Common myeloid progenitor, CD34-positive (primary cell): ENCODE results near the gene SLC6A7.

Experiments
- CTCF ChIA-PET: fragments of 350-600 bp; sonication (Branson Sonifier 250); formaldehyde crosslinking; loops from one replicate; lab custom pipeline; 2021; ENCODE audit warnings: antibody characterized with exemption; lab: Charles Lee
- POLR2A ChIA-PET: fragments of 350-600 bp; sonication (Branson Sonifier 250); formaldehyde crosslinking; loops from one replicate; lab custom pipeline; 2021; ENCODE audit warnings: antibody characterized with exemption; lab: Charles Lee
- DNase-seq, 3 donors: peaks; one replicate each; pipeline versions ENCODE4 v3.0.0 to v3.0.0-alpha.2; 2013
- H3K27ac ChIP-seq, 2 experiments: 1 replicate in 1 of 2; 2 replicates in 1 of 2; pipeline ENCODE4 v1.7.0; 2013; ENCODE audit warnings: inconsistent platforms in 2 of 2, low read length in 2 of 2, mild to moderate bottlenecking in 2 of 2, low read depth in 1 of 2, moderate library complexity in 1 of 2; ENCODE audit not compliant: severe bottlenecking in 2 of 2, insufficient read depth in 1 of 2, poor library complexity in 1 of 2
- H3K27me3 ChIP-seq, 5 experiments: replicated peaks in 2 of 5; 1 replicate in 3 of 5; 2 replicates in 2 of 5; pipeline versions ENCODE4 v1.6.1 to v1.7.0; 2013; ENCODE audit warnings: low read length in 4 of 5, mild to moderate bottlenecking in 2 of 5, moderate library complexity in 2 of 5, inconsistent platforms in 1 of 5; ENCODE audit not compliant: insufficient read depth in 5 of 5, control insufficient read depth in 4 of 5
- H3K36me3 ChIP-seq, 4 experiments: 1 replicate in 2 of 4; 2 replicates in 2 of 4; pipeline versions ENCODE4 v1.6.1 to v1.7.0; 2013; ENCODE audit warnings: low read length in 3 of 4, control low read depth in 1 of 4, mild to moderate bottlenecking in 1 of 4; ENCODE audit not compliant: control insufficient read depth in 4 of 4, insufficient read depth in 4 of 4
- H3K4me1 ChIP-seq, 4 experiments: 1 replicate in 3 of 4; 2 replicates in 1 of 4; pipeline versions ENCODE4 v1.6.1 to v1.7.1; 2013; ENCODE audit warnings: low read length in 3 of 4, mild to moderate bottlenecking in 3 of 4, control low read depth in 1 of 4, inconsistent platforms in 1 of 4, moderate library complexity in 1 of 4; ENCODE audit not compliant: control insufficient read depth in 4 of 4, insufficient read depth in 4 of 4; ENCODE audit errors: control extremely low read depth in 1 of 4
- H3K4me3 ChIP-seq, 7 experiments: 1 replicate in 4 of 7; 2 replicates in 3 of 7; pipeline versions ENCODE4 v1.5.1 to v1.7.0; 2013; ENCODE audit warnings: mild to moderate bottlenecking in 7 of 7, low read length in 6 of 7, moderate library complexity in 6 of 7, inconsistent platforms in 2 of 7, low read depth in 2 of 7, control low read depth in 1 of 7; ENCODE audit not compliant: insufficient read depth in 4 of 7, control insufficient read depth in 1 of 7; ENCODE audit errors: extremely low read depth in 1 of 7
- H3K9me3 ChIP-seq, 5 experiments: 1 replicate in 4 of 5; 2 replicates in 1 of 5; pipeline versions ENCODE4 v1.6.1 to v1.7.1; 2013; ENCODE audit warnings: low read length in 4 of 5, mild to moderate bottlenecking in 2 of 5, inconsistent platforms in 1 of 5, low read depth in 1 of 5, moderate library complexity in 1 of 5; ENCODE audit not compliant: control insufficient read depth in 4 of 5, insufficient read depth in 2 of 5; ENCODE audit errors: control extremely low read depth in 1 of 5
- WGBS: methylation state at CpG from one replicate; pipeline ENCODE4 v1.1.5; 2013; ENCODE audit not compliant: insufficient coverage; 5-methylcytosine and 5-hydroxymethylcytosine counted together

Gene SLC6A7

GRCh38 chr5:150149618-150150017, 40.2 kb upstream of the SLC6A7 start:
- DNase-seq = no peak
- Histone ChIP-seq H3K27me3 (no peaks in the 10 kb centered on the region), H3K4me1 (peaks cover 0 to 27% (median 6%) of the 10 kb centered on the region in 4 experiments), H3K27ac (no peak overlapping the region), H3K36me3 (no peaks in the 10 kb centered on the region), H3K9me3 (no peaks in the 10 kb centered on the region), H3K4me3 (no peak overlapping the region)
- ChIA-PET POLR2A (interaction anchor here (1.5 kb wide), 1 partner anchor 69 kb away, joined by 3 read pairs; no protein-coding TSS in a partner anchor), CTCF (interaction anchor here (0.8 to 2.1 kb wide), 5 partner anchors 9 to 49 kb away, joined by 3 to 10 read pairs (median 4); no protein-coding TSS in a partner anchor)

- H3K4me3 ChIP-seq = no peak overlapping the region
- CTCF ChIA-PET = interaction anchor here (1.2 to 2.7 kb wide), 6 partner anchors 13 to 197 kb away, joined by 3 to 10 read pairs (median 5); no protein-coding TSS in a partner anchor
These were observed 37.0 kb upstream of the SLC6A7 start for GRCh38 chr5:150152636-150153462.

GRCh38 chr5:150153483-150153882, 36.4 kb upstream of the SLC6A7 start:
- H3K36me3 ChIP-seq = no peaks in the 10 kb centered on the region
- CTCF ChIA-PET = interaction anchor here (1.0 to 2.7 kb wide), 8 partner anchors 12 to 197 kb away, joined by 3 to 10 read pairs (median 4); no protein-coding TSS in a partner anchor
- no peak overlapping the region for H3K27ac ChIP-seq
- no peak overlapping the region for H3K4me3 ChIP-seq
- H3K4me1 ChIP-seq = peaks cover 0 to 28% (median 10%) of the 10 kb centered on the region in 4 experiments
- 92% methylated on average over 2 of the region's 2 CpGs for WGBS
- no peaks in the 10 kb centered on the region for H3K9me3 ChIP-seq
- H3K27me3 ChIP-seq = no peaks in the 10 kb centered on the region
- no peak for DNase-seq
- POLR2A ChIA-PET = interaction anchor here (0.5 kb wide), 1 partner anchor 444 kb away, joined by 3 read pairs; no protein-coding TSS in a partner anchor

More at GRCh38 chr5:150152636-150153462, 37.0 kb upstream of the SLC6A7 start:
- no peak for DNase-seq
- Histone ChIP-seq H3K27me3 (no peaks in the 10 kb centered on the region), H3K9me3 (no peaks in the 10 kb centered on the region), H3K36me3 (no peaks in the 10 kb centered on the region), H3K4me1 (peaks cover 0 to 28% (median 10%) of the 10 kb centered on the region in 4 experiments), H3K27ac (no peak overlapping the region)
- WGBS = 96% methylated on average over 12 of the region's 12 CpGs
- POLR2A ChIA-PET = no interaction called here

- CTCF ChIA-PET = interaction anchor here (0.9 to 2.7 kb wide), 9 partner anchors 13 to 108 kb away, joined by 3 to 10 read pairs (median 3); no protein-coding TSS in a partner anchor
- Histone ChIP-seq H3K9me3 (no peaks in the 10 kb centered on the region), H3K27me3 (peaks cover 0 to 2% (median 0%) of the 10 kb centered on the region in 5 experiments), H3K27ac (no peak overlapping the region), H3K4me3 (no peak overlapping the region), H3K36me3 (no peaks in the 10 kb centered on the region), H3K4me1 (peaks cover 0 to 30% (median 10%) of the 10 kb centered on the region in 4 experiments)
- POLR2A ChIA-PET = interaction anchor here (0.5 kb wide), 1 partner anchor 443 kb away, joined by 3 read pairs; no protein-coding TSS in a partner anchor
- 73% methylated on average over 8 of the region's 9 CpGs for WGBS
- DNase-seq = peak; percentile 23 to 81 (median 70)
These were observed 35.8 kb upstream of the SLC6A7 start for GRCh38 chr5:150153957-150154617.

- H3K4me1 ChIP-seq = peaks cover 0 to 25% (median 11%) of the 10 kb centered on the region in 4 experiments
- H3K36me3 ChIP-seq = no peaks in the 10 kb centered on the region
- H3K27ac ChIP-seq = no peak overlapping the region
- H3K27me3 ChIP-seq = peaks cover 0 to 2% (median 0%) of the 10 kb centered on the region in 5 experiments
- H3K9me3 ChIP-seq = no peaks in the 10 kb centered on the region
- POLR2A ChIA-PET = no interaction called here
- H3K4me3 ChIP-seq = no peak overlapping the region
- no peak for DNase-seq
- CTCF ChIA-PET = interaction anchor here (0.9 to 2.7 kb wide), 11 partner anchors 13 to 107 kb away, joined by 3 to 10 read pairs (median 3); no protein-coding TSS in a partner anchor
- WGBS = 90% methylated on average over 3 of the region's 7 CpGs
These were observed 35.2 kb upstream of the SLC6A7 start for GRCh38 chr5:150154618-150155128.

- H3K9me3 ChIP-seq = no peaks in the 10 kb centered on the region
- WGBS = 3% methylated on average over 9 of the region's 17 CpGs
- H3K27me3 ChIP-seq = peaks cover 0 to 4% (median 0%) of the 10 kb centered on the region in 5 experiments
- DNase-seq = peak; percentile 45 to 81 (median 76)
- POLR2A ChIA-PET = no interaction called here
- H3K4me3 ChIP-seq = peak within 1 kb of the TSS; percentile 21 to 77 (median 50)
- no peak within 1 kb of the TSS for H3K27ac ChIP-seq
- peaks cover 0 to 28% (median 12%) of the 10 kb centered on the region in 4 experiments for H3K4me1 ChIP-seq
- CTCF ChIA-PET = interaction anchor here (0.6 to 1.4 kb wide), 6 partner anchors 11 to 63 kb away, joined by 3 to 4 read pairs (median 3); no protein-coding TSS in a partner anchor
- H3K36me3 ChIP-seq = no peaks in the 10 kb centered on the region
These were observed 34.4 kb upstream of the SLC6A7 start, which contains the start of gene PDGFRB for GRCh38 chr5:150155258-150156026. Gene PDGFRB, minus strand, starts transcription at chr5:150155845. Its CDS starts 18,798 bp downstream, at chr5:150137047.
